GM18505 (cell line): ENCODE measurements around the gene TMC3.
"Not testable (repeated sequence)": the region's sequence is repeated elsewhere in the genome, so short reads cannot be mapped to it uniquely, and the experiment has no call there.

Experiments used
- ATAC-seq: cut with Tn5 transposase; IDR thresholded peaks from one replicate; pipeline ENCODE4 v1.9.1; 2021; ENCODE audit not compliant: unreplicated experiment
- POLR2A ChIP-seq: IDR thresholded peaks from 4 replicates; pipeline ENCODE4 v1.6.1; 2011; ENCODE audit warnings: borderline replicate concordance; ENCODE audit not compliant: insufficient read depth, insufficient read length; ENCODE audit errors: extremely low read depth

Gene TMC3

DNA sequence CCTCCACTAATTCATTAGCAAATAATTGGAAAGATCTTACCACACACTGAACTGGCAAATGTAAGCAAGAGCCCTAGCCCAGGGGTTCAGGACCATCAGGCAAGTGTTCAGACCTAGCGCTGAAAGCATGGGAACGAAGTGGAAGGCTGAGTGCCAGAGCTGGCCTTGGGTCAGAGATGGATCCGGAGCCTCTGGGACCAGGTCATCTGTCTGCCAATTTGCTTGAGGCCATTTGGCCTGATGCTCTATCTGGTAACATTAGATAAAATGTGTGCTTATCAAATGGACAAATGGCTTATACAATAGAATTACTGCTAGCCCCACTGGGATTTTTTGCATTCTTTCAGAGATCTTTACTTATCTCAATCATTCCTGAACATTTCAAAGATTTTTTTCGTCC is 1.4 kb upstream of the TMC3 start:
- ATAC-seq: no peak
- no peak for TF ChIP-seq POLR2A

- no peak for TF ChIP-seq POLR2A
- ATAC-seq: no peak
These were observed 837 bp downstream of the TMC3 start for GRCh38 chr15:81373176-81373575.

GRCh38 chr15:81372575-81372974 is 1.4 kb downstream of the TMC3 start:
- ATAC-seq: no peak
- TF ChIP-seq POLR2A: no peak

- TF ChIP-seq POLR2A: no peak
These were observed 10.1 kb downstream of the TMC3 start for GRCh38 chr15:81363718-81364500.

DNA sequence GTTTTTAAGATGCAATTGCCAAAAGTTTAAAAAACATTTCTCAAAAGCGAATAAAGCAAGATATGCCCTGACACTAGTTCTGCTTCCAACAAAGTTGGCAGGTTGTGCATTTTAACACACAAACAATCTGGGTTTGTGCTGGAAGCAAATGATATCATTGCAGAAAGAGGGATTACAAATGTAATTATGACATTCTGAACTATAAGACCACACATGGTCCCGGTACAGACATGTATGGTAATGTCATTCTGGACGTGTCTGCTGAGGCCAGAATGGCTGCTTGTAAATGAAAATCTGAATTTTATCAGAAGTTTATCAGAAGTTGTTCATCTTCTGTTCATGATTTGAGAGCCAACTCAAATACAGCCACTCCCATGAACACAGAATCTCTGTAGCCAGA is 10.7 kb downstream of the TMC3 start:
- ATAC-seq: no peak
- TF ChIP-seq POLR2A: no peak

More at GRCh38 chr15:81363718-81364500, 10.1 kb downstream of the TMC3 start:
- no peak for ATAC-seq

GRCh38 chr15:81362790-81363189 is 11.2 kb downstream of the TMC3 start:
- TF ChIP-seq POLR2A: no peak
- ATAC-seq: no peak

DNA sequence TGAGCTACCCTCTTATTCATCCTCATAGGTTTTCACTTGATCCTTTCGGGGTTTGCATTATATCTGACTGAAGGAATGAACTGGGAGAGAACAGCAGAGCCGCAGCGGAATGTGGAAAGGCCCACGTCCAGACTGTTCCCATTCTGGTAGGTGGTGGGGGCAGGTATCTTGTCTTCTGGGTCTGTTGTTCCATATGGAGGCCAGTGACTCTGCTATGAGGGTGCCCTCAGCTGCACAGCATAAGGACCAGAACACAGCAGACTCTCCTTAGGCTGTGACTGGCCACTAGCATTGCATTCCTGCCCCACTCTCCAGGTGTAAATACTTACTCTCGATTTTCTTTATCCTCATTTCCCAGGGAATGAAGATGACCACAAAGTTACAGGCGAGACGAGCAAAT is 12.1 kb downstream of the TMC3 start:
- no peak for TF ChIP-seq POLR2A
- no peak for ATAC-seq

DNA sequence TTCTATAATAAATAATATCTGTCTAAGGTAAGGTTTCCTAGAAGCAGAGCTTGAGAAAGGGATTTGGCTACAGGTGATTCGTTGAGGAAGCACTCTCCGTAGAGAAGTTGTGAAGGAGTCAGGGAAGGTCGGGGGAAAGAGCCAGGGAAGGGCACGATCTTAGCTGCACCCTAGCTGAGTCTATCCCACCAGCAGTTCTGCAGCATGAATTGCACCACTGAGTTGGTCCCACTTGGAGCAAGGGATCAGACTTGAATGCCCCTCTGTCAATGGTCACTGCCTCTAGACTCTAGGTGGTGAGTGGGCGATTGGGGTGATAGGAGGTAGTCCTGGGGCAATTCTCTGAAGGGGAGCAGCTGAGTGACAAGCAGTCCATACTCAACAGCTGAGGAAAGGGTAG is 13.5 kb downstream of the TMC3 start:
- no peak for TF ChIP-seq POLR2A
- no peak for ATAC-seq

GRCh38 chr15:81358248-81358647 is 15.8 kb downstream of the TMC3 start:
- no peak for TF ChIP-seq POLR2A
- ATAC-seq: no peak

DNA sequence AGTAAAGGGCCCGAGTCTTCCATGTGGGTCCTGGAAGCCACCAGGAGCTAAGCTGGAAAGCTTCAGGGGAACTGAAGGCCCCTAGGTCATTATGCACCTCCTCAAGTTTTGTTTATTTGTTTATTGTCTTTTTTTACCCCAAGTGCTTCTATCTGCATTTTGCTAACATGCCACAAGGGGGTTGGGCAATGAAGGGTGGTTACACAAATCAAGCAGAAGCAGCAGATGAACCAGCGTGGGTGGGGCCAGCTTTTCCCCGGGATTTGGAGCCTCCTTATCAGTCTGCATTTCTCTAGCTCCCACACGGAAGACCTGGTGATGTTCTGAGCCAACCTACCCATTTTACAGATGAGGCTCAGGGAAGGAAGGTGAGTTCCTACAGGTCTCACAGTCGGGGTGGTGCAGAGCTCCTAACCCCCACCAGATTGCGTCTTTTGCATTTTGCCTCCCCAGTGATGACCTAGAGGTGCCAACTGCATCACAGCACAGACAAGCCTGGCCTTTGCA is 16.8 kb downstream of the TMC3 start:
- TF ChIP-seq POLR2A: no peak
- ATAC-seq: no peak

- no peak for ATAC-seq
- no peak for TF ChIP-seq POLR2A
These were observed 17.8 kb downstream of the TMC3 start for GRCh38 chr15:81356252-81356651.

GRCh38 chr15:81351651-81352050 is 22.4 kb downstream of the TMC3 start:
- no peak for ATAC-seq
- TF ChIP-seq POLR2A: no peak

GRCh38 chr15:81349271-81349670 is 24.7 kb downstream of the TMC3 start:
- TF ChIP-seq POLR2A: no peak
- no peak for ATAC-seq

GRCh38 chr15:81348691-81349090 is 25.3 kb downstream of the TMC3 start:
- ATAC-seq: not testable (repeated sequence)
